ENCODE data around the gene TARP.

Gene TARP

DNA sequence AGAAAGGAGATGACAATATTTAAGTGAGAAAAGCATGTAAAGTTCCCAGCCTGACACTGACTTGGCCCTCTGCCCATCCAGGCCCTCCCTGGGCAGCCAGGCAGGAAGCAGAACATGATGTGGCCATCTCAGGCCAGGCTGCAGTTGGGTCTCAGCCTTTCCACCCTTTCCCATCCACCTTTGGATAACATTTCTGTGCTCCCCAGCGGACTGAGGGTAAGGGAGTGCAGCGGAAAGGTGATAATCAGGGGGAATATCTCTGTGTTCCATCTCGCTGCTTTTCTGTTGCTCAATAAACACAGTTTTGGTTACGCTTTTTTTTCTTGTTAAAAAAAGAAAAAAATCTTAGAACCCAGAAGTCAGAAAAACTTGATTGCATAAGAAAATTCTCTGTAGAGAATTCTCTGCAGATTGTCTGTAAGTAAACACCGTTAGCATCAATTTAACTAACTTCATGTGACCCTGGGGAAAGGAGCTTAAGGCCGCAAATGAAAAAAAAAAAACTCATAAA, 37.2 kb upstream of the TARP start:
- dilution Hi-C loops (cut with HindIII; ENCODE audit: low sequenced_read_pairs, unreplicated experiment): no loop called here
- no peak overlapping the region for H3K9ac ChIP-seq (ENCODE audit: low read depth, low read length)
- no peaks in the 10 kb centered on the region; the same call in 1 of the 2 replicates for H3K9me1 ChIP-seq (ENCODE audit: insufficient read depth, low read length)
- no CpG with 5 or more reads among the region's 6 CpGs for WGBS, 2 experiments (ENCODE audit: extremely low coverage in 2 of 2, insufficient read length in 1 of 2)
- H3K18ac ChIP-seq (ENCODE audit: low read depth, low read length): no peak overlapping the region
- no peak overlapping the region for H2AK9ac ChIP-seq (replicated peaks; ENCODE audit: low read depth, low read length, poor library complexity)
- intact Hi-C loops (cut with micrococcal nuclease): no loop called here
- no TSS peak for BruUV-seq (replicated peaks)
- ChIA-PET CTCF (no interaction called here), POLR2A (ENCODE audit: unreplicated experiment) (no interaction called here)
- no peak overlapping the region for H3K14ac ChIP-seq (replicated peaks; ENCODE audit: low read depth, low read length)
- no peak overlapping the region for H3K23ac ChIP-seq (ENCODE audit: low read depth, low read length)
- no peak overlapping the region for H3K4me3 ChIP-seq (ENCODE audit: insufficient read depth, low read depth, low read length)
- no peak for ATAC-seq (ENCODE audit: low read depth)
- TF ChIP-seq, protein P1, sequence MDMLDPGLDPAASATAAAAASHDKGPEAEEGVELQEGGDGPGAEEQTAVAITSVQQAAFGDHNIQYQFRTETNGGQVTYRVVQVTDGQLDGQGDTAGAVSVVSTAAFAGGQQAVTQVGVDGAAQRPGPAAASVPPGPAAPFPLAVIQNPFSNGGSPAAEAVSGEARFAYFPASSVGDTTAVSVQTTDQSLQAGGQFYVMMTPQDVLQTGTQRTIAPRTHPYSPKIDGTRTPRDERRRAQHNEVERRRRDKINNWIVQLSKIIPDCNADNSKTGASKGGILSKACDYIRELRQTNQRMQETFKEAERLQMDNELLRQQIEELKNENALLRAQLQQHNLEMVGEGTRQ (IDR thresholded peaks at IDR 0.05; ENCODE audit: low read depth, low read length): no peak
- no peak for TF ChIP-seq SMC3 (IDR thresholded peaks at IDR 0.05; ENCODE audit: low read depth, low read length)
- TF ChIP-seq FOS (IDR thresholded peaks at IDR 0.05; ENCODE audit: low read depth, low read length): no peak
- peaks cover 2% of the 10 kb centered on the region; the same call in 1 of the 2 replicates for H3K9me3 ChIP-seq (ENCODE audit: control insufficient read depth, insufficient read depth, low read length)
- H2BK120ac ChIP-seq (ENCODE audit: low read depth, low read length): no peak overlapping the region
- H3K36me3 ChIP-seq (ENCODE audit: control insufficient read depth, insufficient read depth, low read length): no peaks in the 10 kb centered on the region
- no peak overlapping the region for H3K4ac ChIP-seq (ENCODE audit: low read depth, low read length)
- peaks cover 22% of the 10 kb centered on the region for H3K27me3 ChIP-seq (ENCODE audit: control insufficient read depth, insufficient read depth, low read length)
- H3K4me1 ChIP-seq (ENCODE audit: control insufficient read depth, insufficient read depth, low read length): peaks cover 2% of the 10 kb centered on the region; the same call in 1 of the 2 replicates
- no peak overlapping the region for H2AK5ac ChIP-seq (ENCODE audit: low read depth, low read length)
- peak overlapping the region; percentile 63 for H2AFZ ChIP-seq (replicated peaks; ENCODE audit: low read length, poor library complexity)
- in situ Hi-C loops (cut with MboI; ENCODE audit: low sequenced_read_pairs): no loop called here
- DNase-seq: no peak
- no peak overlapping the region for H2BK15ac ChIP-seq (ENCODE audit: low read depth, low read length)
- H2BK5ac ChIP-seq (ENCODE audit: low read depth, low read length, poor library complexity, severe bottlenecking): no peak overlapping the region
- no peak overlapping the region for H4K91ac ChIP-seq (ENCODE audit: insufficient read depth, low read depth, low read length)
- H2BK20ac ChIP-seq (ENCODE audit: low read depth, low read length): no peak overlapping the region
- H3K56ac ChIP-seq (ENCODE audit: extremely low read depth, insufficient read depth, low read length): no peak overlapping the region
- no peak overlapping the region for H3K27ac ChIP-seq (ENCODE audit: insufficient read depth, low read length)
- H4K5ac ChIP-seq (ENCODE audit: low read depth, low read length): no peak overlapping the region
- H3K4me2 ChIP-seq (ENCODE audit: low read depth, low read length): no peak overlapping the region
- no peaks in the 10 kb centered on the region for H4K20me1 ChIP-seq (ENCODE audit: insufficient read depth, low read length)
- no peak overlapping the region for H4K8ac ChIP-seq (ENCODE audit: low read depth in 2 of 2, low read length in 2 of 2)
- no peaks in the 10 kb centered on the region for H3K79me1 ChIP-seq (ENCODE audit: low read depth in 1 of 2, low read length in 2 of 2)
